CD4-positive, alpha-beta memory T cell (primary cell): ENCODE measurements around the gene KRT38. TPM values are rescaled to one million over a fixed set of nuclear protein-coding genes. Genes with fewer than 3 reads are reported as not detected.
A peak's percentile ranks its signal among the peaks of the same experiment; 100 is the strongest.

ENCODE experiments used
- CTCF ChIA-PET: fragments of 350-600 bp; sonication (Branson Sonifier 250); formaldehyde crosslinking; loops from one replicate; lab custom pipeline; 2021; ENCODE audit warnings: inconsistent platforms; ENCODE audit not compliant: partially characterized antibody; lab: Charles Lee
- POLR2A ChIA-PET: fragments of 350-600 bp; sonication (Branson Sonifier 250); formaldehyde crosslinking; loops from one replicate; lab custom pipeline; 2021; ENCODE audit not compliant: partially characterized antibody; lab: Charles Lee
- DNase-seq, 5 donors: peaks; one replicate each; pipeline versions ENCODE4 v3.0.0 to v3.0.0-alpha.2; 2020 to 2022; ENCODE audit warnings: mixed read lengths in 1 of 5
- H3K27ac ChIP-seq: one replicate; pipeline ENCODE4 v1.7.0; 2013; ENCODE audit warnings: low read depth, low read length
- H3K27me3 ChIP-seq: 2 replicates; pipeline ENCODE4 v1.7.0; 2013; ENCODE audit warnings: mild to moderate bottlenecking, low read length, moderate library complexity; ENCODE audit not compliant: insufficient read depth
- H3K36me3 ChIP-seq: 2 replicates; pipeline ENCODE4 v1.7.0; 2013; ENCODE audit warnings: mild to moderate bottlenecking, low read length, moderate library complexity; ENCODE audit not compliant: insufficient read depth
- H3K4me1 ChIP-seq: 2 replicates; pipeline ENCODE4 v1.7.0; 2013; ENCODE audit warnings: mild to moderate bottlenecking, low read length, moderate library complexity; ENCODE audit not compliant: insufficient read depth
- H3K4me3 ChIP-seq, 2 donors: one replicate each; pipeline ENCODE4 v1.7.0; 2013; ENCODE audit warnings: low read length in 2 of 2, mild to moderate bottlenecking in 1 of 2
- H3K9me3 ChIP-seq, 2 donors: one replicate each; pipeline ENCODE4 v1.7.0; 2013; ENCODE audit warnings: low read length in 2 of 2, control low read depth in 1 of 2; ENCODE audit not compliant: control insufficient read depth in 1 of 2
- H3K27ac Mint-ChIP-seq, 7 donors: one replicate each; pipeline ENCODE4 v1.8.0; 2020 to 2021; ENCODE audit warnings: mixed read lengths in 7 of 7, mild to moderate bottlenecking in 6 of 7, inconsistent platforms in 3 of 7, moderate library complexity in 3 of 7
- H3K27me3 Mint-ChIP-seq, 2 donors: one replicate each; pipeline ENCODE4 v1.8.0; 2020 to 2021; ENCODE audit warnings: mixed read lengths in 2 of 2
- H3K36me3 Mint-ChIP-seq, 2 donors: one replicate each; pipeline ENCODE4 v1.8.0; 2020 to 2021; ENCODE audit warnings: mixed read lengths in 2 of 2, inconsistent platforms in 1 of 2, mild to moderate bottlenecking in 1 of 2
- H3K4me1 Mint-ChIP-seq, 4 donors: one replicate each; pipeline ENCODE4 v1.8.0; 2020 to 2021; ENCODE audit warnings: mixed read lengths in 4 of 4, mild to moderate bottlenecking in 1 of 4
- H3K4me3 Mint-ChIP-seq, 8 donors: one replicate each; pipeline ENCODE4 v1.8.0; 2020 to 2021; ENCODE audit warnings: mixed read lengths in 8 of 8, mild to moderate bottlenecking in 7 of 8, moderate library complexity in 6 of 8, inconsistent platforms in 3 of 8
- H3K9me3 Mint-ChIP-seq, 8 donors: one replicate each; pipeline ENCODE4 v1.8.0; 2020 to 2021; ENCODE audit warnings: mixed read lengths in 8 of 8, mild to moderate bottlenecking in 5 of 8, inconsistent platforms in 3 of 8, moderate library complexity in 1 of 8
- intact Hi-C: fragments of 100-400 bp; cut with micrococcal nuclease; formaldehyde crosslinking; loops from one replicate; pipeline ENCODE4 v1.15.1; 2023
- polyA plus RNA-seq, 2 donors: library from polyadenylated mRNA; unstranded; fragments of 300-500 nt; fragmentation: Illumina TruSeq; gene quantifications; one replicate each; pipeline ENCODE4 v1.2.3, GENCODE V29; 2021
- total RNA-seq, 2 experiments: library from RNA; stranded (reverse); gene quantifications; one replicate each; pipeline ENCODE4 v1.2.3, GENCODE V29; 2021

Gene KRT38
- total and polyA plus RNA-seq, 4 experiments from 2014 or later, result not detected

DNA sequence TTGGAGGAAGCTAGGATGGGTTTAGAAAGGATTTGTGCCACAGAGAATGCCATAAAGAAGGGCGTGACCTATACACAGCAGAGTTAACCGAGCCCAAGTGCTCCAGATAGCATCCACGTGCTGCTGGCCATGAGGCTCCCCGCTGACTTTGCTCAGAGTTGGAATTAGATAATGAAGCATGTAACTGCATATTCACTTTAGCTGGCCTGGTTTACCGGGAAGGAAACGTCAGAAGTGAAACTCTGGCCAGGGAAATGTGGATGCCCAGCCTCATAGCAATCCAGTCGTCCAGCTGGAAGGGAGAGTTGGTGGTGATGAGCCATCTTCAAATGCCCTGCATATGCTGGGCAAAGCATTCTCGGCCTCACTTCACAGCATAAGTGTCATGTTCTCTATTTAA, 34.1 kb upstream of the KRT38 start:
- no peaks in the 10 kb centered on the region for H3K9me3 ChIP-seq
- no peaks in the 10 kb centered on the region for H3K36me3 ChIP-seq
- no peak overlapping the region for H3K27ac Mint-ChIP-seq
- DNase-seq, result no peak
- peaks cover 0 to 4% (median 0%) of the 10 kb centered on the region in 8 donors for H3K9me3 Mint-ChIP-seq
- no peaks in the 10 kb centered on the region for H3K27me3 ChIP-seq
- no peak overlapping the region for H3K4me3 Mint-ChIP-seq
- H3K4me1 Mint-ChIP-seq, result no peaks in the 10 kb centered on the region
- ChIA-PET CTCF (no interaction called here), POLR2A (interaction anchor here (1.2 kb wide), 1 partner anchor 213 kb away, joined by 3 read pairs; no protein-coding TSS in a partner anchor)
- H3K36me3 Mint-ChIP-seq, result no peaks in the 10 kb centered on the region
- no peaks in the 10 kb centered on the region for H3K27me3 Mint-ChIP-seq
- H3K27ac ChIP-seq, result no peak overlapping the region
- no peak overlapping the region for H3K4me3 ChIP-seq
- intact Hi-C loops, result no loop called here
- no peaks in the 10 kb centered on the region for H3K4me1 ChIP-seq

DNA sequence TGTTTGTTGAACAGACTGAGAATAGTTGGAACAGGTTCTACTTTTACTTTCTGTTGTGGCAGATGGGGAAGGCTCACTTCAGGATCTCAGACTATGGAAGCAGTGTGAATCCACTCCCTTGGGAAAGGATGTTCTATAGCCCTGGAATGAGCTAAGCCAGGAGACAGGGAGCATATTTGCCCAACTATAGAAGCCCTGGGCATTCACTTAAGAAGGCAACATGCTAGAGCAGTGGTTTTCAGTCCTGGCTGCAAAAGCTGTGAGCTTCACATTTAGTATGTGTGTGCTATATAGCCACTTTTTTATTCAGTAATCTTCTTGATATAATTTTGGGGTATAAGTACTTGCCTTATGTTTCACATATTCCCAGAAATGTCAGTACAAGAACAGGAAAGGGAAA, 27.6 kb upstream of the KRT38 start:
- H3K36me3 Mint-ChIP-seq, result no peaks in the 10 kb centered on the region
- H3K27me3 Mint-ChIP-seq, result no peaks in the 10 kb centered on the region

DNA sequence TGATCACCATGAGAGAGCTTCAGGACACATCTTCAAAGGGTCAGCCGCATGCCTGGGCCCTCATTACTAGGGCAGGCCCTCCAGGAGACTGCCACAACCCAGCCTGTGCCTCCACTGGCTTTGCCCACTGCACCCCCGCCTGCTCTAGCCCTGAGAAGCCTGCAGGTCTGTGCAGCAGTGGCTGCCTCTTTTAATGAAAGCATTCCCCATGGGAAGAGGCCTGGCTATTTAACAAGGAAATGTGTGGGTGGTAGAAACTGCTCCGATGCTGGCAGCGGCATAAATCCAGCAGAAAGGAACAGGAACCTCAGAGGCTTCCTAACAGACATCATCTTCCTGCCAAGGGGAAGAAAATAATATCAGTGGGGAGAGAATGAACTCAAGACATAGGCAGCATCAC, 26.8 kb upstream of the KRT38 start:
- H3K36me3 Mint-ChIP-seq, result no peaks in the 10 kb centered on the region
- ChIA-PET POLR2A (no interaction called here), CTCF (interaction anchor here (1.5 kb wide), 1 partner anchor 10 kb away, joined by 4 read pairs; no protein-coding TSS in a partner anchor)
- H3K4me1 ChIP-seq, result no peaks in the 10 kb centered on the region
- H3K9me3 ChIP-seq, result no peaks in the 10 kb centered on the region
- no peaks in the 10 kb centered on the region for H3K4me1 Mint-ChIP-seq
- H3K27me3 ChIP-seq, result no peaks in the 10 kb centered on the region
- no peak for DNase-seq
- H3K27ac Mint-ChIP-seq, result no peak overlapping the region
- peaks cover 0 to 14% (median 8%) of the 10 kb centered on the region in 8 donors for H3K9me3 Mint-ChIP-seq
- intact Hi-C loops, result no loop called here
- no peaks in the 10 kb centered on the region for H3K36me3 ChIP-seq
- H3K27ac ChIP-seq, result no peak overlapping the region
- H3K27me3 Mint-ChIP-seq, result no peaks in the 10 kb centered on the region
- no peak overlapping the region for H3K4me3 Mint-ChIP-seq
- no peak overlapping the region for H3K4me3 ChIP-seq

More for the DNA sequence above, 27.6 kb upstream of the KRT38 start:
- H3K4me1 Mint-ChIP-seq, result no peaks in the 10 kb centered on the region
- H3K27ac ChIP-seq, result no peak overlapping the region
- H3K36me3 ChIP-seq, result no peaks in the 10 kb centered on the region
- no peaks in the 10 kb centered on the region for H3K27me3 ChIP-seq
- CTCF ChIA-PET, result no interaction called here
- no peak overlapping the region for H3K27ac Mint-ChIP-seq
- no peak overlapping the region for H3K4me3 ChIP-seq
- no peak overlapping the region for H3K4me3 Mint-ChIP-seq
- intact Hi-C loops, result no loop called here
- peaks cover 0 to 14% (median 8%) of the 10 kb centered on the region in 8 donors for H3K9me3 Mint-ChIP-seq
- no peak for DNase-seq
- H3K9me3 ChIP-seq, result no peaks in the 10 kb centered on the region
- POLR2A ChIA-PET, result no interaction called here
- no peaks in the 10 kb centered on the region for H3K4me1 ChIP-seq

DNA sequence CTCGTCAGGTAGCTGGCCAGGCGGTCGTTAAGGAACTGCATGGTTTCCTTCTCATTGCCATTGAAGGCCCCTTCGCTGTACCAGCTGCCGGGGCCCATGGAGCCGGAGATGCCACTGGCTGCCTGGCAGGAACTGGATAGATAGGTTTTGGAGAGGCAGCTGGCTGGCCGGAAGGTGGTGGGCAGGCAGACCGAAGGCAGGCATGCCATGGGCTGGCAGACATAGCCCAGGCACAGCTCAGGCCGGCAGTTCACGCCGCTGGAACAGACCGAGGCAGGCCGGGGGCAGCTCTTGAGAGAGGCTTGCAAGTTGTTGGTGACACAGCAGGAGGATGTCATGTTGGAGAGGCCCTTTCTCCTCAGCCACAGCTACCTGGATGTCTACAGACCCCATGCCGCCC, 26.2 kb upstream of the KRT38 start, which contains the start of gene KRT32:
TSS of gene KRT32 (minus strand) at position 399 of the 400 bp plus-strand sequence. CDS start at position 338, 61 bp downstream.
- no peaks in the 10 kb centered on the region for H3K36me3 ChIP-seq
- H3K4me1 ChIP-seq, result no peaks in the 10 kb centered on the region
- Mint-ChIP-seq H3K9me3 (peaks cover 0 to 14% (median 8%) of the 10 kb centered on the region in 8 donors), H3K27me3 (no peaks in the 10 kb centered on the region), H3K36me3 (no peaks in the 10 kb centered on the region), H3K27ac (no peak within 1 kb of the TSS), H3K4me1 (no peaks in the 10 kb centered on the region), H3K4me3 (no peak within 1 kb of the TSS)
- no peaks in the 10 kb centered on the region for H3K9me3 ChIP-seq
- H3K27me3 ChIP-seq, result no peaks in the 10 kb centered on the region
- DNase-seq, result no peak
- POLR2A ChIA-PET, result no interaction called here
- H3K4me3 ChIP-seq, result no peak within 1 kb of the TSS
- CTCF ChIA-PET, result interaction anchor here (1.5 kb wide), 1 partner anchor 11 kb away, joined by 4 read pairs; no protein-coding TSS in a partner anchor
- intact Hi-C loops, result no loop called here
- no peak within 1 kb of the TSS for H3K27ac ChIP-seq

DNA sequence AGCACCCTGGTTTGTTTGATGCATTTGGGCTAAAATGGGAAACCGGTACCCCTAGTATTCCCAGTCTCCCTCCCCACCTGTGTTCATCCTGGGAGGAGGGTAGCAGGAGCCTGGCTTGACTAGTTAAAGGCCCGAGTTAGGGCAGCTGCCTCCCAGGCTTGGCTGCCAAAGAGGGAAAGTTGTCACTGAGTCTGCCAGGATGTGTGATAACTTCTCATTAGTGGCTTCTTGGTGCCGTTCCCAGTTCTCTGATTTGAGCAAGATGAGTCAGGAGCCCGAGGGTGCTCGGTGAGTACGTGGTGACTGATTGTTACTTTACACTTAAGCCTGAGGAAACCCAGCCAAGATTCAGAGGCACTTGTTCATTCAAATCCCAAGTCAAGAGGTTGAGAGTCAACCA, 23.9 kb upstream of the KRT38 start:
- no peak for DNase-seq
- POLR2A ChIA-PET, result no interaction called here
- Mint-ChIP-seq H3K4me3 (no peak overlapping the region), H3K4me1 (no peaks in the 10 kb centered on the region), H3K9me3 (peaks cover 0 to 14% (median 7%) of the 10 kb centered on the region in 8 donors), H3K36me3 (no peaks in the 10 kb centered on the region), H3K27ac (peak overlapping the region in 1 of 7 donors; percentile 56), H3K27me3 (no peaks in the 10 kb centered on the region)
- Histone ChIP-seq H3K9me3 (no peaks in the 10 kb centered on the region), H3K27me3 (no peaks in the 10 kb centered on the region), H3K4me3 (no peak overlapping the region), H3K4me1 (no peaks in the 10 kb centered on the region), H3K27ac (no peak overlapping the region), H3K36me3 (no peaks in the 10 kb centered on the region)
- CTCF ChIA-PET, result no interaction called here
- intact Hi-C loops, result no loop called here

DNA sequence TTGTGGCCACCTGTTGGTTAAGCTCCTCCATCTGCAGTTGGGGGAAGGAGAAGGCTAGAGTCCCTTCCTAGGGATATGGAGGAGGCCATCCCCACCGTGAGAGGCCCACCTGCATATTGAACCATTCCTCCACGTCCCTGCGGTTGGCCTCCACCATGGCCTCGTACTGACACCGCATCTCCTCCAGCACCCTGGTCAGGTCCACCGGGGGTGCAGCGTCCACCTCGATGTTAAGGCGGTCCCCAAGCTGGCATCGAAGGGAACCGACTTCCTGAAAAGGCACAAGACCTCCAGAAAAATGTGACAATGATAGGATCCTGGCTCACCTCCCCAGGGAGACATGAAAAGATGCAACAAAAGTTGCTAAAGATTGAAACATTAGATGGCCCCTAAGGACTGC, 23.4 kb upstream of the KRT38 start:
- intact Hi-C loops, result no loop called here
- H3K4me3 Mint-ChIP-seq, result no peak overlapping the region
- no peak overlapping the region for H3K27ac ChIP-seq
- no peak overlapping the region for H3K4me3 ChIP-seq
- no peak overlapping the region for H3K27ac Mint-ChIP-seq
- no peaks in the 10 kb centered on the region for H3K27me3 ChIP-seq
- ChIA-PET CTCF (no interaction called here), POLR2A (no interaction called here)
- no peaks in the 10 kb centered on the region for H3K9me3 ChIP-seq
- peaks cover 0 to 14% (median 7%) of the 10 kb centered on the region in 8 donors for H3K9me3 Mint-ChIP-seq
- no peaks in the 10 kb centered on the region for H3K4me1 Mint-ChIP-seq
- no peak for DNase-seq
- no peaks in the 10 kb centered on the region for H3K27me3 Mint-ChIP-seq
- no peaks in the 10 kb centered on the region for H3K36me3 Mint-ChIP-seq
- H3K4me1 ChIP-seq, result no peaks in the 10 kb centered on the region
- no peaks in the 10 kb centered on the region for H3K36me3 ChIP-seq

DNA sequence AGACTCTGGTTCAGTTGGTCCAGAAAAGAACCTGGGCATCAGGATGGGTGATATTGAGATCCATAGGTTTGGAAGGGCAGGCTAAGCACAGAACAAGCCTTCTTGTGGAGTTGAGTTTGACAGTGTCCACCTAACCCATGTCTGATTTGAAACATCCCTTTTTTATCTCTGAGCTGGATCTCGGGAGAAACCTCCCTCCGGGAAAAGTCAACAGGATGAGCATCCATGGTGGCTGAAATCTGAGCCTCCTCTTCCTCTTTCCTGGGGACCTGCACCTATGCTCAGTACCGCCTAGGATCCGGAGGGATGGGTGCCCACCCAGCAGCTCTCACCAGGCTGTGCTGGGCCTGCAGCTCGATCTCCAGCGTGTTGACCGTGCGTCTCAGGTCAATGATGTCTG, 23.0 kb upstream of the KRT38 start:
- Mint-ChIP-seq H3K4me1 (no peaks in the 10 kb centered on the region), H3K27me3 (no peaks in the 10 kb centered on the region), H3K36me3 (no peaks in the 10 kb centered on the region), H3K27ac (no peak overlapping the region), H3K9me3 (peaks cover 0 to 13% (median 7%) of the 10 kb centered on the region in 8 donors), H3K4me3 (no peak overlapping the region)
- intact Hi-C loops, result no loop called here
- H3K4me3 ChIP-seq, result no peak overlapping the region
- H3K4me1 ChIP-seq, result no peaks in the 10 kb centered on the region
- ChIA-PET CTCF (no interaction called here), POLR2A (no interaction called here)
- no peak for DNase-seq
- no peaks in the 10 kb centered on the region for H3K27me3 ChIP-seq
- H3K36me3 ChIP-seq, result no peaks in the 10 kb centered on the region
- no peak overlapping the region for H3K27ac ChIP-seq
- H3K9me3 ChIP-seq, result no peaks in the 10 kb centered on the region
